Limb (tissue), 2 donors: ENCODE results near the gene KRTAP15-1.

Source experiments
- DNase-seq, 2 donors: peaks; one replicate each; pipeline ENCODE4 v3.0.0-alpha.2; 2016; ENCODE audit errors: extremely low spot score in 2 of 2

KRTAP15-1 gene

DNA sequence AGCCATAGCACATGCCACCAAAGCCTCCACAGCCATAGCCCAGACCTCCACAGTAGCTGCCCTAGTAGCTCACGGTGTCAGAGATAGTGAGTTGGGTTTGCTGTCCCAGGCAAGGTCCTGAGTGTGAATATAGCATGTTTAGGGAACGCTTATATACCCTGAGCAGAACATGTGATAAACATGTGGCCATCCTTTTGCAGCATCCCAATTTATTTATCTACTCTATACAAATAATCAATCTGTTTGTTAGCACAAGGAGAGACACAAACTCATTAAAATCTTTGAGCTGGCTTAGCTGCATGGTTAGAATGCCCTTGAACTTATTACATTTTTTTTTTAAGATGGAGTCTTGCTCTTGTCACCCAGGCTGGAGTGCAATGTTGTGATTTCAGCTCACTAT lies 47.3 kb downstream of the KRTAP15-1 start, which contains the start of gene KRTAP19-2:
KRTAP19-2 (minus strand) TSS at position 101 of the 400 bp plus-strand sequence; CDS start at position 13, 88 bp downstream.
- no peak for DNase-seq
